SKM-1 (cell line): Measurements from ENCODE around the gene N4BP2L1.

Experiments
- DNase-seq: peaks from one replicate; lab custom pipeline; 2025; ENCODE audit not compliant: unreplicated experiment; lab: John Stamatoyannopoulos, UW

N4BP2L1 gene

GRCh38 chr13:32427852-32428580 is at the start of gene N4BP2L1:
N4BP2L1 (minus strand) TSS chr13:32428130; CDS start chr13:32428082, 48 bp downstream.
- DNase-seq = no peak

- DNase-seq = no peak
Measured at GRCh38 chr13:32476892-32477291, 49.0 kb upstream of the N4BP2L1 start.

GRCh38 chr13:32476021-32476731 is 48.2 kb upstream of the N4BP2L1 start:
- DNase-seq = no peak

GRCh38 chr13:32474999-32475792 is 47.3 kb upstream of the N4BP2L1 start:
- DNase-seq = no peak

- DNase-seq = no peak
Measured at GRCh38 chr13:32473650-32474049, 45.7 kb upstream of the N4BP2L1 start.

- no peak for DNase-seq
Measured at GRCh38 chr13:32472194-32472621, 44.3 kb upstream of the N4BP2L1 start.

GRCh38 chr13:32471187-32471922 is 43.4 kb upstream of the N4BP2L1 start:
- no peak for DNase-seq

GRCh38 chr13:32468502-32469142 is 40.7 kb upstream of the N4BP2L1 start:
- DNase-seq = no peak

GRCh38 chr13:32456591-32456990 is 28.7 kb upstream of the N4BP2L1 start:
- DNase-seq = no peak

GRCh38 chr13:32455594-32455903 is 27.6 kb upstream of the N4BP2L1 start:
- no peak for DNase-seq

GRCh38 chr13:32454886-32455593 is 27.1 kb upstream of the N4BP2L1 start:
- no peak for DNase-seq

- no peak for DNase-seq
Measured at GRCh38 chr13:32453981-32454380, 26.1 kb upstream of the N4BP2L1 start.

GRCh38 chr13:32448972-32449371 is 21.0 kb upstream of the N4BP2L1 start:
- no peak for DNase-seq

- no peak for DNase-seq
Measured at GRCh38 chr13:32447894-32448623, 20.1 kb upstream of the N4BP2L1 start.

GRCh38 chr13:32446773-32447465 is 19.0 kb upstream of the N4BP2L1 start:
- no peak for DNase-seq

GRCh38 chr13:32446220-32446619 is 18.3 kb upstream of the N4BP2L1 start:
- no peak for DNase-seq

GRCh38 chr13:32445461-32445860 is 17.5 kb upstream of the N4BP2L1 start:
- no peak for DNase-seq

GRCh38 chr13:32443111-32443510 is 15.2 kb upstream of the N4BP2L1 start:
- DNase-seq = no peak

GRCh38 chr13:32438871-32439270 is 10.9 kb upstream of the N4BP2L1 start:
- no peak for DNase-seq
